Measurements from ENCODE around the gene DUXB.

- no peak for TF ChIP-seq CTCF (IDR thresholded peaks at IDR 0.05; ENCODE audit: insufficient read depth, low read depth, low read length)
- TF ChIP-seq EZH2 (IDR thresholded peaks at IDR 0.05; ENCODE audit: insufficient read depth, low read length), result no peak
Observed at GRCh38 chr16:75658175-75658574, 43.1 kb downstream of the DUXB start.
